Stimulated activated CD8-positive, alpha-beta memory T cell treated with anti-CD3 and anti-CD28 coated beads, Interleukin-12 subunit alpha, Interleukin-12 subunit beta, amount 100 ng/mL, for 1 hour (primary cell): ENCODE data around the gene RPL10L.

Source experiments
- DNase-seq: peaks from one replicate; pipeline ENCODE4 v3.0.0-alpha.2; 2020; ENCODE audit warnings: low read depth

RPL10L gene

DNA sequence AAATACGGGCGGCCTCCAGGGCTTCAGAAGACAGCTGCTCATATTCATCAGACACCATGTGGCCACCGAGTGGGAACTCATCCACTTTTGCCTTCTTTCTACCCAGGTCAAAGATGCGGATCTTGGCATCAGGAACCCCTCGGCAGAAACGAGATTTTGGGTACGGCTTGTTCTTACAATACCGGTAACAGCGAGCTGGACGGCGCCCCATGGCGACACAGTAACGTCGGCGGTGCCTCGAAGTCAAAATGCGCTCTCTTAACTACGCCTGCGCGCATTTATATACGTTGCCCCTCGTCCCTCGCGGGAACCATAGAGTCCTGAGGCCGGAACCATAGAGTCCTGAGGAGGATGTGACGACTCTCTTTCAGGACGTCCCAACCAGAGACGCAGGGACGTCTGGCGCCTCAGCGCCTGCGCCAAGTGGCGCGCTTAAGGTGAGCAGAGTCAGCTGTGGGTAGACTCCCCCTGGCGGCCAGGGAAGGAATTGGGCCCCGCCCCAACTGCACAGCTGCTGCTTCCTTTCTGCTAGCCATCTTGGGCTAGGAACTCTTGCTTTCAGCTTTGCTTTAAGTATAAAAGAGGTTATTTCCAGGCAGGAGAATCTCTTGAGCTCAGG lies at the start of gene RPL10L:
TSS of gene RPL10L (minus strand) at position 256 of the 619 bp plus-strand sequence. CDS start at position 211, 45 bp downstream.
- no peak for DNase-seq

DNA sequence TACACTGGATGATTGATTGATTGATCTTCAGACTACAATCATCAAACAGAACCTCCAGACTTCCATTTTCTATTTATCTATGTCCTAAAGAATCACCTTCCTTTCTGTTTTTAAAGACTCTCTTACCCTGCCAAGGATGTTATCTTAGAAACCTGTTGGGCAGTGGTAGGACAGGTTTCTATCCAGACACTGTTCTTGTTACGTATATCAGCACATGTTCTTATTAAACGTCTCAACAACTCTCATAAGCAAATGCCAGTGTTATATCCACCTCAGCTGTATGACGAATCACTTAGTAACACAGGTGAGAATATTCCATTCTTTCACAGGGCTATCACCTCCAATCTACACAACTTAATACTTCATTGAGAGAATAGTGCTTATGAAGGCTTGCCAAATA lies 40.2 kb upstream of the RPL10L start:
- no peak for DNase-seq

DNA sequence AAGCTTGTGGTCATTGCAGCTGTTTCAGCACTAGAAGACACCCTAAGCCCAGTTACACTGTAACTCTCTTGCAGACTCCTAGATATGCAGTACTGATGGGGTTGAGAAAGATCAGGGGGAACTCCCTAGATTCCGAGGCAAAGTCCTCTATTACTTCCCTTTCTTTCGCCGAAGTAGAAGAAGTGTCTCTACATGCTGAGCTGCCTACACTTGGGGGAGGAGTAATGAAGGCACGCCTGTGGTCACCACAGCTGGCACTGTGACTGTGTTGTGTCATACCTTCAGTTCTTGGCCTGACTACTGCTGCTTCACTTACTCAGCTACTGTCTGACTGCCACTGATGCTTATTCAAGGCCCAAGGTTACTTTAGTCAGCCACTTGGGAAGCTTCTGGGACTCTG lies 35.1 kb upstream of the RPL10L start:
- no peak for DNase-seq

DNA sequence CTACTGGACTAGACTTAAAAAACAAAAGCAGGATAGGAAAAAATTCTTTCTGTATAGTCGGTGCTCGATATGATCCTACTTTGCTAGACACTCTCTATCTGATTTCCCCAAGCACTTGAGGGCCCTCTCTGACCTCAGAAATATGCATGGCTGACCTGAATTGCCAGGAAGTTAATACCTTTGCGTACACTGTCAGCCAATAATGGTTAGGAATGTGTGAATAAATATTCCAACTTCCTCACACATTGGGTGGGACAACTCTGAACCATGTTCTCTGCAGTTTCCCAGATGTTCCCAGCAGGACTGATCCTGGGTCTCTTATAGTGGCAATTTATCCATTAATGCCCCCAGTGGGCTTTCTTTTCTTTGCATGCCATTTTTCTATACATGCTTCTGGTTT lies 20.5 kb upstream of the RPL10L start:
- no peak for DNase-seq

DNA sequence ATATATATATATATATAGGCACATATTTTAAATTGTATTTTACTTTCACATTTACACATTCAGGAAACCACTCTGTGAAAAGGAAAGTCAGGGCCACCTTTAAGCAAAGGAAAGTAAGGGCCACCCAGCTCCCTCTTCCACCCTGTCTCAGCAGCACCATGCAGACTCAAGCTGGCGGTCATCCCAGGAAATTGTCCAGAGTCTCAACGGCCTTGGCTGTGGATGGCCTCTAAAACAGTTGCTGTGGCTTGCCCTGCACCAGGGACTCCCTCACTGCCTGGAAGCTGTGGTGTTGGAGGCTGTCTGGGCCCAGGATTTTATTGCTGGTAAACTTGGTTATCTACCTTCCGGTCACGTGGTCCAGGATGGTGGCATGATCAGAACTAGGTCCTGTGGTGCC lies 11.8 kb upstream of the RPL10L start:
- DNase-seq: no peak

DNA sequence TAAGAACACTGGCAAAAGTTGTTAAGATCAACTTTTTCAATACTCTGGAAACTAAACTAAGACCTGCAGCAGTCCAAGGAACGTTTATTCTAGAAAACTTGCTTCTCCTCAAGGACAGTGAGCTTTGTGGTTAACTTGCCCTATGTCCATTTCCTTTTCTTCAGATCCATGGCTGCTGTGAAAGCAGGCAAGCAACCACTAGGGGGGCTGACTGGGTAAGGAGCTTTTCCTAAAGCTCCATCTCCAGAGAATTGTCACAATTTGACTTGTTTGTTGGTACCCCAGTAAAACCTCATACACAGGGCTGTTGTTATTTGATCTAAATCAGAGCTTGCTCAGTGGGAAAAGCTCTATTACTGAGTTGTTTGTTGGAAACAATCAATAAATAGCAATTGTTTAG lies 10.1 kb upstream of the RPL10L start:
- DNase-seq: no peak

DNA sequence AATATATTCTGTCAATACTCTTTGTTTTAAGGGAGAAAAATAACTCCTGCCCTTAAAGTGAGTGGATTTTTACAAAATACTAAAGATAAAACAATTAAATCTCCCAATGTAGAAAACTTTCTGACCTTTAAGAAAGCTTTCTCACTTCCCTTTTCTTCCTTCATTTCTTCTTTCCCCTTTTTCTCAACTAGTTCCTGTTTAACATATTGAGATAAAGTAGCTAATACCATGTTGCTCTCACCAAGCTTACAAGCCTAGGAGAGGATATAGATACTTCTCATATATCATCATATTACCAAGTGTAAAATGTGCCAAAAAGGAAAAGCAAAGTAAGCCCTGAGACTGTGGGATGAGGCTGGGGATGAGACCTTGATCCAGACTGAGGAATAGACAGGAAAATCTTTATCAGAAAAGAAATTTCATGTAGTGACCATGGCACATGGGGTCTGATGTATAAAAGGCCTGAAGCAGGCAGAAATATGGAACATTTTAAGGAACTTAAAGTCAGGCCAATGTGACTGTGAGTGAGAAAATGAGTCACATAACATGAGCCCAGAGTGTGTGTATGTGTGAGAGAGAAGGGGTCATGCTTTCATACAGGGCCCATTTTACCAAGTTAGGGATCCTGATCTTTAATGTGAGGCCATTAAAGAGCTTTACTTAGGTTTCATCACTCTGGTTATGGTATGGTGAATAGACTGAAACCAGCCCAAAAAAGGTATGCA lies 1.6 kb upstream of the RPL10L start:
- no peak for DNase-seq

DNA sequence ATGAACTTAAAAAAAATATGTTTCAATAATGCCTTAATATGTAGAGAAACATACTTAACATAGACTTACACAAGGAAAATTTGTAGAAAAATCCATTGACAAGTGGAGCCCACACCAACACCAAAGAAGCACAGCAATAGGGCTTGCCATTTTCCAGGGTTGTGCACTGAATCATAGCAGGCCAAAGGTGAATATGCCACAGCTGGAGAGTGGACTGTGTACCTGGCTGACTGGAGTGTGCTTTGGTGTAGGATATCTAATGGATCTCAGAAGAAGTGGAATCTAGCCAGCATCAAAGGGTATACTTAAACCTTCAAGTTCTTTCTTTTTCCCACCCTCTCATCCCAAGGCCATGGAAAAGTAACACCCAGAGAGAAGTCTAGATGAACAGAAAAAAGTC lies 4.8 kb downstream of the RPL10L start:
- DNase-seq: no peak

DNA sequence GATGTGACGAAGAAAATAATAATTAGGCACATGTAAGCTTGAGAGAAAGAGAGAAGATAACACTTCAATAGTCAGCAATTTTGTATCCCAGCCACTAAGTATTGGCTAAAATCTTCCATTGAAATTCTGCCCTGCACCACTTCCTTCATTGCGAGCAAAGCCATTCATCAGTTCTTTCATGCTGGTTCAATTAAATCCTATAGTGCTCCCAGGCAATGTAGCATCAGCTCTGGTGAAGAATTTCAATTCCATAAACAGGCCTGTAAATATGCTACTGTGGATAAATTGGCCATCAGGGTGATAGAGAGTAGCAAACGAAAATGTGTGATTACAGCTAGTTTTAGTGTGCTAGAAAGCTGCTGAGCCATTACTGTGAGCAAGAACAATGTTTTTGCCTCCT lies 24.7 kb downstream of the RPL10L start:
- DNase-seq: no peak
